HG02884 (cell line): ENCODE measurements around the gene PKNOX2.

Source experiments
- ATAC-seq: cut with Tn5 transposase; IDR thresholded peaks from one replicate; pipeline ENCODE4 v1.9.1; 2021; ENCODE audit warnings: mild to moderate bottlenecking, moderate library complexity; ENCODE audit not compliant: unreplicated experiment

PKNOX2 gene

GRCh38 chr11:125305345-125305744 lies 140.8 kb downstream of the PKNOX2 start:
- no peak for ATAC-seq

GRCh38 chr11:125306476-125306875 lies 141.9 kb downstream of the PKNOX2 start:
- ATAC-seq = no peak

GRCh38 chr11:125308246-125308645 lies 143.7 kb downstream of the PKNOX2 start:
- no peak for ATAC-seq

GRCh38 chr11:125312391-125312790 lies 147.8 kb downstream of the PKNOX2 start:
- no peak for ATAC-seq

GRCh38 chr11:125312812-125313211 lies 148.3 kb downstream of the PKNOX2 start:
- no peak for ATAC-seq

- ATAC-seq = no peak
Measured at GRCh38 chr11:125313271-125314219, 149.0 kb downstream of the PKNOX2 start.

GRCh38 chr11:125314276-125315078 lies 149.9 kb downstream of the PKNOX2 start:
- ATAC-seq = no peak

- no peak for ATAC-seq
Measured at GRCh38 chr11:125315079-125315740, 150.7 kb downstream of the PKNOX2 start.

- ATAC-seq = no peak
Measured at GRCh38 chr11:125317416-125317815, 152.9 kb downstream of the PKNOX2 start.

- ATAC-seq = no peak
Measured at GRCh38 chr11:125319649-125320048, 155.1 kb downstream of the PKNOX2 start.

GRCh38 chr11:125320347-125321076 lies 156.0 kb downstream of the PKNOX2 start:
- ATAC-seq = no peak

GRCh38 chr11:125322289-125322688 lies 157.7 kb downstream of the PKNOX2 start:
- ATAC-seq = no peak

GRCh38 chr11:125325196-125325595 lies 160.6 kb downstream of the PKNOX2 start:
- no peak for ATAC-seq

- ATAC-seq = no peak
Measured at GRCh38 chr11:125326126-125326525, 161.6 kb downstream of the PKNOX2 start.

- ATAC-seq = no peak
Measured at GRCh38 chr11:125327518-125328224, 163.1 kb downstream of the PKNOX2 start.

GRCh38 chr11:125328225-125328580 lies 163.7 kb downstream of the PKNOX2 start:
- ATAC-seq = no peak

GRCh38 chr11:125329786-125330185 lies 165.2 kb downstream of the PKNOX2 start:
- no peak for ATAC-seq

GRCh38 chr11:125330462-125331325 lies 166.1 kb downstream of the PKNOX2 start:
- no peak for ATAC-seq
